Erythroblast (primary cell): Measurements from ENCODE around the gene TMEM271.

Experiments used
- DNase-seq, 2 experiments: peaks; one replicate each; lab custom pipeline; 2025; lab: John Stamatoyannopoulos, UW
- GATA1 ChIP-seq: IDR thresholded peaks from 2 replicates; pipeline ENCODE4 v1.6.1; 2011; ENCODE audit warnings: low read depth, mild to moderate bottlenecking, control low read depth, low read length, moderate library complexity
- POLR2A ChIP-seq: IDR thresholded peaks from 2 replicates; pipeline ENCODE4 v1.6.1; 2011; ENCODE audit warnings: mild to moderate bottlenecking, low read length

The TMEM271 gene

DNA sequence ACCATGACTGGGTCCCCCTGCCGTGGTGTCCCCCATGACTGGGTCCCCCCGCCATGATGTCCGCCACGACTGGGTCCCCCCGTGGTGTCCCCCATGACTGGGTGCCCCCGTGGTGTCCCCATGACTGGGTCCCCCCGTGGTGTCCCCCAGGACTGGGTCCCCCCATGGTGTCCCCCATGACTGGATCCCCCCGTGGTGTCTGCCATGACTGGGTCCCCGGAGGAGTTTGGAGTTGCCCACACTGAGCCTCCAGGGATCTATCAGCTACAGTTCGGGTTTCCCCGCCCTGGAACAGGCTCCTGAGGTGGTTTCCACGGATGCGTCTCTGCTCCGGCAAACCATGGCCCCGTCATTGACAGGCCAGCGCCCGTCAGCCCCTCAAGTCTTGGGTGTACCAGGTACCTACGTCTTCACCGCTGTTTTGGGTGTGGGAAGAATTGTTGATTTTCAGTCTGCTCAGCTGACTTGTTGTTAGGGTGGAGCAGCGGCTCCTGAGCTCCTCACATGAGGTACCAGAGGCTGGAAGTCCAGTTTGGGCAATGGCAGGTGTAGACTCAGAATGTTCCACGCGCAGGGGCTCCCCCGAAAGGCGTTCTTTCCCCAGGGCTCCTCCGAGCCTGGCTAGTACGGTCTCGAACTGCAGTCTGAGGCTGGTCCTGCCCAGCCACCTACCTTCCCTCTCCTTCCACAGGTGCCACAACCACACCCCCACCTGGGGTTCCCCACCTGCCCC, 41.0 kb upstream of the TMEM271 start:
- TF ChIP-seq GATA1 (no peak), POLR2A (no peak)
- DNase-seq: no peak

DNA sequence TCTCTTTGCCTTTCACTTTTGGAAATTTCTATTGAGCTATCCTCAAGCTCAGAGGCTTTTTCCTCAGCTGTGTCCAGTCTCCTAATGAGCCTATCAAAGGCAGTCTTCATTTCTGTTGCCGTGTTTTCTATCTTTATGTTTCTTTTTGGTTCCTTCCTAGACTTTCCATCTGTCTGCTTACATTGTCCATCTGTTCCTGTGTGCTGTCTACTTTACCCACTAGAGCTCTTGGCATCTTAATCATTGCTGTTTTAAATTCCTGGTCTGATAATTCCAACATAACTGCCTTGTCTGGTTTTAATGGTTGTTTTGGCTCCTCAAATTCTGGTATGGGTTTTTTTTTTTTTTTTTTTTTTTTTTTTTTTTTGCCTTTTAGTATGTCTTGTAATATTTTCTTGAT, 40.0 kb upstream of the TMEM271 start:
- no peak for DNase-seq
- TF ChIP-seq POLR2A: no peak
- no peak for TF ChIP-seq GATA1

DNA sequence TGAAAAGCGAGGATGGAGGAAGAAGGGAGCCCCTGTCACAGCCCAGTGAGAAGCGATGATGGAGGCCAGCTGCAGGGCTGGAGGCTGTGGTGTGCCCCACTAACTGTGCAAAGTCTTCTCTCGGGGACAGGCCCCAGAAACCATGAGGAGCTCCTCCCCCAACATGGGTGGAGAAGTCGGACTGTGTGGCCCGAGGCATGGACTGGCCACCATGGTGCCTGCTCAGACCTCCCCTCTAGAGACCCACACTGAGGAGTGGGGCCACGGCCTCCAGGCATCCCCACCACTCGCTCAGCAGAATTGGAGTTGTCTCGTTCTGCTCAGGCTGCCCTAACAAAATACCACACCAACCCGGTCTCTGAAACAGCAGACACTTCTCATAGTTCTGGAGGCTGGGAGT, 37.0 kb upstream of the TMEM271 start:
- no peak for TF ChIP-seq GATA1
- no peak for TF ChIP-seq POLR2A
- DNase-seq: no peak

DNA sequence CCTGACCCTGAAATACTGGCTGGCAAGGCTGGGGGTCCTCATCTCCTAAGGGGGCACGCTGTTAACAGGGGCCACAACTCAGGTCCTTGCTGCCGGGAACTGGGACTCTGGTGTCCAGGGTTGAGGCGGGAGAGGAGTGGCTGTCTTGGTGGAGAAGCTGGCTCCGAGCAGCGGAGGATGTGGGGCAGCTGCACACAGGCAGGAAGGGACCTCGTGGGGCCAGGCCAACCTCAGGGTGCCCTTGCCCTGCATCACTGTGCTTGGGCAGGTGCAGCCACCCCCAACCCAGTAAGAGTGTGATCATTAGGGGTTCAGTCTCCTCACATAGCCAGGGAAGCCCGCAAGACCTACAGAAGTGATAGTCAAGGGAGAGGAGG, 36.6 kb upstream of the TMEM271 start:
- TF ChIP-seq POLR2A (no peak), GATA1 (no peak)
- no peak for DNase-seq

DNA sequence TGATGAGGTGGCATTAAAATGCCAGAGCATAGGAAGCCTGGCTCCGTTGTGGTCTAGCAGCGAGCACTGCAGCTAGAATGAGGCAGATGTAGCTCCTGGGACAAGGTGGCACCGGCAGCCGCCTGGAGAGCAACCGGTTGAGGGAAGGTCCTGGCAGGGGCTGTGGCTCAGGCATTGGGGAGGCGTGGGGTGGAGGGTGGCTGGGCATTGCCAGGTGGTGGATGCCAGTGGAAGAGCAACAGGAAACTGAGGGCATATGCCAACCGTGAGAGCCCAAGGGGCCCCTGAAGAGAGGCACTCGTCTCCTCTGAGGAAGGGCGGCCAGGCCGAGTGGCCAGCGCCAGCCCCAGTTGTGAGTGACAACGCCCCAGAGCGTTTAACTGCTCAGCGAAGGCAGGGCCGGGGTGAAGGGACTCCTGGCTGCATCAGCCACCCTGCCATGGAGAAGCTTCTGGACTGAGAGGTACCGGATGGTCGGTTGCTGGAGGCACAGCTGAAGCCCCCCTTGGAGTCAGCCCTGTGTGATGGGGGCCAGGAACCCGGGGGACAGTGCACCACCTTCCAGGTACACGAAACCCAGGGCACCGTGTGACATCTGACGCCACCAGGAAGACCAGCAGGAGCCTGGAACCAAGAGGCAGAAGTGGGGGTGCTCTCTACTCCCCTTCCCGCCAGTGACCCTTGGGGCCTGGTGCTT, 36.1 kb upstream of the TMEM271 start:
- no peak for DNase-seq
- TF ChIP-seq GATA1 (no peak), POLR2A (no peak)

DNA sequence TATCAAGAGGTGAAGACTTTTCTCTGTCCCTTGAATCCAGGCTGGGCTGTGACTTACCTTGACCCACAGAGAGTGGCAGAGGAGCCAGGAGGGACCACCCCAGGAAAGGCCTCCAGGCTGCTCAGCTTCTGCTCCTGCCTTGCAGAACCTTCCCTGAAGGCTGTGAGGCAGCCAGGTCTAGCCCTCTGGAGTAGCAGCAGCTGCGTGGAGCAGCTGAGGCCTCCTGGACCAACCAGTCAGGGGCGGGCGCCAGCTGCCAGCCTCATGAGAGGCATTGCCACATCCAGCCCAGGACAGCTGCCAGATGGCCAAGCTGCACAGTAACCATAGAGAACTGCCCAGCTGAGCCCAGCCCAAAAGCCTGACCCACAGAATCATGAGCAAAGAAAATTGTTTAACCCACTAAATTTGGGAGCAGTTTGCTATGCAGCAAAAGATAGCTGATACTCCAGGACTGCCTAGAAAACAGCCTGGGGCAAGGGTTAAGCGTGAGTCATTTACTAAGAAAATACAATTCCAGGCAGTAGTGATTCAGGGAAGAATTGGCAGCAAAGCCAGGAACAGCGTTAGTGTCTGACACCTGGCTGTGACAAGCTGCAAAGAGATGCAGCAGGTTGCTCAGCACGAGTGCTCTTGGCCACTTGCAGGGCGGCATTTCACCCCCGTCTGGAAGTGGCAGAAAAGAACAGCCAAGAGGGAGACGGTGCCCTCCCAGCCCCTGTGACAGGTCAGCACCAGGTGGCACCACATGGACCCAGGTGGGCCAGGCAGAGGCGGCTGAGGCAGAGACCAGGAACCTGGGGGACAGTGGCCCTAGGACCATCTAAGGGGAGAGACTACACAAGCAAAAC, 34.5 kb upstream of the TMEM271 start:
- DNase-seq: no peak
- TF ChIP-seq GATA1 (no peak), POLR2A (no peak)

DNA sequence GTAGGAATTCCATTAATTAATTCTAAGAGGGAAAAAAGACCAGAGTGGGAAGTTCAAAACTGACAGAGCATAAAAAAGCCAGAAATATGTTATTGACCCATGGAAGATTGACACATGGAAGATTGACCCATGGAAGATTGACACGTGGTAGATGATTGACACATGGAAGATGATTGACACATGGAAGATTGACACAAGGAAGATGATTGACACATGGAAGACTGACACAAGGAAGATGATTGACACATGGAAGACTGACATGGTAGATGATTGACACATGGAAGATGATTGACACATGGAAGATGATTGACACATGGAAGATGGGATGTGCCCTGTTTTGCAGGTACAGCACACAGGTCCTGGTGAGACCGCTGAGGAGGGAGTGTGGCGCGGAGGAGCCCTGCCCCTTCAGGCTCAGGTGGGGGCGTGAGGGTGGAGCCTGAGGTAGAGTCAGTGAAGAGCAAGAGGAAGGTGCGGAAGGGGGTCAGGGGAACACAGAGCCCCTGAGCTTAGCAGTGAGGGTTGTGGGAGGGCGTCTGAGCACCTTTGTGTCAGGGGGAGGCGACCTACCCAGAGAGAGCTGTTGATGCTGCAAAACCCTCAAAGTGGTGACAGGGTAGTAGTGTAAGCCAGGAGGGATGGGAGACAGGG, 33.4 kb upstream of the TMEM271 start:
- DNase-seq: no peak
- TF ChIP-seq GATA1 (no peak), POLR2A (no peak)

DNA sequence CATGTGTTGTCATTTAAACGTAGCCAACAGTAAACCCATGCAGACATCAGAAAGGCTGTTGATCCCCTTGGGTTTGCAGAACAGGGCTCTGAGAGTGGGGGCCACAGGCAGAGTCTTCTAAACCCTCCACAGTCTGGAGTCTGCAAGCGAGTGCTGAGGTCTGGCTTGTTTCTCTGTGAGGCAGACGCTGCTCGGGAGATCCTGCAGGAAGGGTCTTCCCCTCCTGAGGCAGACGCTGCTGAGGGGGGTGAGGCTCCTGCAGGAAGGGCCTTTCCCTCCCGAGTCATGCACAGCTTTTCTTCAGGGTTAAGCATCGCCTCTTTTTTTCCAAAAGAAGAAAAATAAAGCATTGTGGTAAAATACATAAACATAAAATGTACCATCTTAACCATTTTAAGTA, 32.1 kb upstream of the TMEM271 start:
- TF ChIP-seq GATA1 (no peak), POLR2A (no peak)
- DNase-seq: no peak

DNA sequence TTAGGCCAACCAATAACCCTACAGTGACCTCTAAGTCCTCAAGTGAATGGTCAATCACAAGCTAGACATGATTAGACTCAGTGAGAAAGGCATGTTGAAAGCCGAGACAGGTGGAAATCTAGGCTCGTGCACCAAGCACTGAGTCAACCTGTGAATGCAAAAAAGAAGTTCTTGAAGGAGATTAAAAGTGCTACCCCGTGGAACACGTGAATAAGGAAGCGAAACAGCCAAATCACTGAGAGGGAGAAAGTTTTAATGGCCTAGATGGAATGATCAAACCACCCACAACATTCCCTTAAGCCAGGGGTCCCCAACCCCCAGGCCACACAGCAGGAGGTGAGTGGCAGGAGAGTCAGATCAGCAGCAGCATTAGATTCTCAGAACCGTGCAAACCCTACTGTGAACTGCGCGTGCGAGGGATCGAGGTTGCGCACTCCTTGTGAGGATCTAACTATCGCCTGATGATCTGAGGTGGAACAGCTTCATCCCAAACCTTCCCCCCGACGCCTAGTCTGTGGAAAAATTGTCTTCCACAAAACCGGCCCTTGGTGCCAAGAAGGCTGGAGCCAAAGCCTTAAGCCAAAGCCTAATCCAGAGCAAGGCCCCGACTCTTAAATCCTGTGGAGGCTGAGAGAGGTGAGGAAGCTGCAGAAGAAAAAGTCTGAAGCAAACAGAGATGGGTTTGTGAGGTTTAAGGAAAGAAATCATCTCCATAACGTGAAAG, 29.8 kb upstream of the TMEM271 start:
- no peak for DNase-seq
- TF ChIP-seq GATA1: no peak
- TF ChIP-seq POLR2A: no peak

DNA sequence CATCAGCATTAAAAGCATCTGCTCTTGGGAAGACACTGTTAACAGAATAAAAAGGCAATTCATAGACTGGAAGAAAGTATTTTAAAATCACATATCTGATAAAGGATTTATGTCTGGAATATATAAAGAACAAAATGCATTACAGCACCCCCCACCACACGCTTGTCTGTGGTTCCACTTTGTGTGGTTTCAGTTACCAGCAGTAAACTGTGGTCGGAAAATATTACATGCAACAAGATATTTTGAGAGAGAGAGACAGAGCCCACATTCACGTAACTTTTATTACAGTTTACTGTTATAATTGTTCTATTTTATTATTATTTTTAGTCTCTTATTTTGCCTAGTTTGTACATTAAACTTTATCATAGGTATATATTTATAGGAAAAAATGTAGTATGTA, 28.0 kb upstream of the TMEM271 start:
- TF ChIP-seq GATA1 (no peak), POLR2A (no peak)
- DNase-seq: no peak

DNA sequence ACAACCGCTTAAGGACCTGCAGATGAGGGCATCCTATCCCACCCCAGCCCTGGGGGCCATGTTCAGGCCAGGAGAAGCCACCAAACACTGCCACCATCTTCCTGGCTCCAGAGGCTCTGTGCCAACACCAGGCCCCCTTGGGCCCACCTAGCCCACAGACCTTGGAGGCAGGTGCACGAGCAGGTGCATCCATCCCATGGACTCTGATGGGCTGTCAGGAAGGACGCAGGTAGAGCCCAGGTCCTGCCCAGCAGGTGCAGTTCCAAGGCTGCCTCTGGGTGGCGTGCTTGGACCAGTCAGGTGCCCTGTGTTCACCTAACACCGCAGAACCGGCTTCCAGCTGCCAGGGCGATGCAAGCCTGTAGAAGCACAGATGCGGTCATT, 26.5 kb upstream of the TMEM271 start:
- DNase-seq: peak; percentile 45 to 68
- TF ChIP-seq GATA1: no peak
- TF ChIP-seq POLR2A: no peak

DNA sequence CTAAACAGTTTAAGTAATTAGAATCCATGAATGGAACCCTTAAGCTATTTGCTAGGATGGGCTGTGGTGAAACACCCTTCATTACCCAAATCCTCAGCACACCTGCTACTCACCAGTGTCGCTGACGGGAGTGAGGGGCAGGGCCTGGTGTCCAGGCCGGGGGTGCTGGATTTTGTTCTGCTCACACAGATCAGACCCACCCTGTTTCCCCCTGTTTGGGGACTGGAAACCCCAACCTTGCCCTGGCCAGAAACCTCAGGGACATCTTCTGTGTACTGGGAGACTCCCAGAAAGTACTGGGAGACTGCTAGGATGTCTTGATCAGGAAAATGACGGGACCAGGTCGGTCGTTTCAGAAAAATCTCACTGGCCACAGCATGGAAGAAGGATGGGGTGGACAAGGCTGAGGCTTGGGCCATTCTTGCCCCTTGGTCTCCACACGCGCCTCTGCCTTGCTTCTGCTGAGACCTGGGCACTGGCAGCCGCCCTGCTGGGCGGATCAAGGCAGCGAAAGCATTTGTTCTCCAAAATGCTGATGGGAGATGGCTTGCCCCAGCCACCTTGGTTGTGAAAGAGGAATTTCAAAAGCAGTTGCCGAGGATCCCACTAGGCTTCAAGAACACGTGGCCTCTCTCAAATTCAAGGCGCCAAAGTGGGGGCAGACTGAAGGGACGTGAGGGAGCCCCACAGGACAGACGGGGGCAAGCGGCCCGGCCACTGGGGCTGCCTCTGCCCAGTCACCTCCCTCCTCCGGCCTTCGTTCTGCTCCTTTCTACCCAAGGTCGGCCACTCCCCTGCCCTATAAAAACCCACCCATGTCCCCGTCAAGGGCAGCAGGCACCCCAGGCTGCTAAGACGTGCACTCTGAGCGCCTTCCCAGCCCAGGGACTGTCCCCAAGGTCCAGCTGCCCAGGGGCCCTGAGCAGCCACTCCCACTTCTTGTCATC, 25.8 kb upstream of the TMEM271 start:
- TF ChIP-seq POLR2A (no peak), GATA1 (no peak)
- DNase-seq: no peak

DNA sequence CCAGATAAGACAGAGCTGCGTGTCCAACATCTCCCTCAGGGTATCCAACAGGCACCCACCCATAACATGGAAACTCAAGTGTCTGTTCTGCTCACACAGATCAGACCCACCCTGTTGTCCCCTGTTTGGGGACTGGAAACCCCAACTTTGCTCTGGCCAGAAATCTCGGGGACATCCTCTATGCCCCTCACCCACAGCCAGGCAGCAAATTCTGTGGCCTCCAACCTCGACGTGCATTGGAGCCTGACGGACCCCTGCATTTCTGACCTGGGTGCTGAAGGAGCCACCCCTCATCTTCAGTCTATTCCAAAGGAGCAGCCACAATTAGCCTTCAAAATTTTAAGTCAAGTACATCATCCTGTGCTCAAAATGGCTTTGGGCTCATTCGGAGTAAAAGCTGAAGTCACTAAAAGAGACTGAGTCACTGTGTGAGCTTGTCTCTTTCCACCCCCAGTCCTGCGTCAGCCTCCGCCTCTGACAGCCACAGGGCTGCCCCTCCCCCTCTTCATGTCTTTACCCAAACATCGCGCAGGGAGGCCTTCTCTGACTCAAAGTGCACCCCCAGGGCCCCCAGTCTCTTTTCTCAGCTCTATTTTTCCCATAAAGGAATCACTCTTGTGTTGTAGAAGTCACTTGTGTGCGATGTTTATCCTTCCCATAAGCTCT, 24.9 kb upstream of the TMEM271 start:
- TF ChIP-seq POLR2A (no peak), GATA1 (no peak)
- DNase-seq: no peak
